Measurements from ENCODE around the gene UBC. TPM values are rescaled to one million over a fixed set of nuclear protein-coding genes. Genes with fewer than 3 reads are reported as not detected.

The UBC gene
- total RNA-seq, result 755 and 860 TPM in 2 replicates

DNA sequence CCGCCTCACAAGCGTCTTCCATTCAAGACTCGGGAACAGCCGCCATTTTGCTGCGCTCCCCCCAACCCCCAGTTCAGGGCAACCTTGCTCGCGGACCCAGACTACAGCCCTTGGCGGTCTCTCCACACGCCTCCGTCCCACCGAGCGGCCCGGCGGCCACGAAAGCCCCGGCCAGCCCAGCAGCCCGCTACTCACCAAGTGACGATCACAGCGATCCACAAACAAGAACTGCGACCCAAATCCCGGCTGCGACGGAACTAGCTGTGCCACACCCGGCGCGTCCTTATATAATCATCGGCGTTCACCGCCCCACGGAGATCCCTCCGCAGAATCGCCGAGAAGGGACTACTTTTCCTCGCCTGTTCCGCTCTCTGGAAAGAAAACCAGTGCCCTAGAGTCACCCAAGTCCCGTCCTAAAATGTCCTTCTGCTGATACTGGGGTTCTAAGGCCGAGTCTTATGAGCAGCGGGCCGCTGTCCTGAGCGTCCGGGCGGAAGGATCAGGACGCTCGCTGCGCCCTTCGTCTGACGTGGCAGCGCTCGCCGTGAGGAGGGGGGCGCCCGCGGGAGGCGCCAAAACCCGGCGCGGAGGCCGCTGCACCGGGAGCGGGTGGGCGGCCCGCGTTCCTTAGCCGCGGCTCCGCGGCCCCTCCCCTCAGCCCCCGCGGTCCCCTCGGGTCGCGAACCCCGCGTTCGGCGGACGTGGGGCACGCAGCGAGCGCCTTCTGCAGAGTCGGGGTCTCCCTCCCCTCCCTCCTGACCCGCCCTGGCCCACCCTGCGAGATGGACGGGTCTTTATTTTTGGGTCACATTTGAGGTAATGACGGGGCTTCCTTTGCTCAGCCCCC is at the start of gene UBC:
UBC (minus strand) TSS at position 259 of the 847 bp plus-strand sequence. CDS start 879 bp downstream, outside the sequence.

GRCh38 chr12:124863416-124864325 is 50.8 kb downstream of the UBC start, which contains the start of gene SCARB1:
SCARB1 (minus strand) TSS chr12:124863864; CDS start chr12:124863720, 144 bp downstream.

Other genes starting within 250 kb of the UBC start
- 67.2 and 69.4 TPM in 2 replicates for gene SCARB1, start 50.8 kb downstream of the UBC start, total RNA-seq
- 12.1 and 14.1 TPM in 2 replicates for gene DHX37, start 74.5 kb upstream of the UBC start, total RNA-seq
- gene BRI3BP, start 79.0 kb upstream of the UBC start, total RNA-seq, result 6.7 and 8.4 TPM in 2 replicates
- gene AACS, start 150.8 kb upstream of the UBC start, total RNA-seq, result 43.6 and 43.9 TPM in 2 replicates

All from bronchus fibroblast of lung (primary cell).